NK-92 treated with Interleukin-12 subunit alpha and Interleukin-12 subunit beta, amount 100 ng/mL, for 24 hours (cell line): ENCODE results near the gene PLK4.
A peak's percentile ranks its signal among the peaks of the same experiment; 100 is the strongest.
"Not testable (repeated sequence)": the region's sequence is repeated elsewhere in the genome, so short reads cannot be mapped to it uniquely, and the experiment has no call there.

Source experiments
- DNase-seq: peaks from one replicate; lab custom pipeline; 2025; lab: John Stamatoyannopoulos, UW

PLK4 gene

GRCh38 chr4:127880763-127881562 is at the start of gene PLK4:
Gene PLK4, plus strand, starts transcription at chr4:127880893. Its CDS starts 242 bp downstream, at chr4:127881135.
- peak; percentile 88 for DNase-seq

DNA sequence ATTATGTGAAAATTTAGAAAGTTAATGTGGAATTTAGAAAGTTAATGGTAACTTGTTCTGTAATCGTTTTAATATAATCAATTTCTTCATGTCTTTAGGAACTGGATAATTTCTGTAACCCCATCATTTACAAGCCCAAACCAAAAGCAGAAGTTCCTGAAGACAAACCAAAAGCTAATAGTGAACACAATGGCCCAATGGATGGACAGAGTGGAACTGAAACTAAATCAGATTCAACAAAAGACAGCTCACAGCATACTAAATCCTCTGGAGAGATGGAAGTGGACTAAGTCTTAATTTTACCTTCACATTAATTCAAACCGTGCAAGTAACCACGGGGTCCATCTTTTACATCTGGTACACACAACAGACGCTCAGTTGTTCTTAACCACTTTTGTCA is 48.1 kb upstream of the PLK4 start:
- no peak for DNase-seq

DNA sequence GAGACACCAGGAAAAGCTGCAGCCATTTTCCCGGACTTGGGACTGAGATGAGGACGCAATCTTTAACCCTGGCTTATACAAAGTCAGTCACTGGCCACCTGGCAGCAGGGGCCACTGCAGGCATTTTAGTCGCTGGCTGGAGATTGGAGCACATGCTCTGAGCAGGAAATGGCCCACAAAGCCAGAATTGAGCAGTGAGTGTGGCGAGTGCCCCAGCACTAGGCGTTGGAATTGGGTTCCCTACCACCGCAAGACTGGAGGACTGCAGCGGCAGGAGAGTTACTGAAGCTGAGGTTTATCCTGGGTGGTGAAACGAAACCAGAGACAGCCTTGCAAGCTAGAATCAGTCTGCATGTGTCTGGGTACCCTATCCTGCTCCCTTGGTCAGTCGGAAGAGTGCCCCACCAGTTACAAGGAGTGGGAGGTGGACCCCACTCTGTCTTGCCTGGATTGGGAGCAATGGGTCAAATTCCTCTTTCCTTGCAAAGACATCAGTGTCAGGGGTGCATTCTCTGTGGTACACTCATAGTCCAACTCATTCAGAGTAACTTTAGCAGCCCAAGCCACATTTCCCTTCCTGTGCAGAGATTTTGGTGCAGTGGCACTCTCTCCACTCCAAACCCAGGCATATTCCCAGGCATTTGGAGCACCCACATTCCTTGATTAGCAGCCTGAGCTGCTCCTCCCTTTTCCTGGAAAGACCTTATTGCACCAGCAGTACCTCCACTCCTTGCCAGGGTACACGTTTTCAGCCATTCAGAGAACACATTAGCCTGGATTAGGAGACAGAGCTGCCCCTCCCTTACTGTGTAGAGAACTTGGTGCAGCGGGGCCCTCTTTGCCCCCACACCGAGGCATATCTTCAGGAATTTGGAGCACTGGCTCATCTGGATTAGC is 36.7 kb upstream of the PLK4 start:
- no peak for DNase-seq

- no peak for DNase-seq
These were observed 36.0 kb upstream of the PLK4 start for GRCh38 chr4:127844601-127845116.

GRCh38 chr4:127846061-127846460 is 34.6 kb upstream of the PLK4 start:
- no peak for DNase-seq

GRCh38 chr4:127846765-127847164 is 33.9 kb upstream of the PLK4 start:
- no peak for DNase-seq

DNA sequence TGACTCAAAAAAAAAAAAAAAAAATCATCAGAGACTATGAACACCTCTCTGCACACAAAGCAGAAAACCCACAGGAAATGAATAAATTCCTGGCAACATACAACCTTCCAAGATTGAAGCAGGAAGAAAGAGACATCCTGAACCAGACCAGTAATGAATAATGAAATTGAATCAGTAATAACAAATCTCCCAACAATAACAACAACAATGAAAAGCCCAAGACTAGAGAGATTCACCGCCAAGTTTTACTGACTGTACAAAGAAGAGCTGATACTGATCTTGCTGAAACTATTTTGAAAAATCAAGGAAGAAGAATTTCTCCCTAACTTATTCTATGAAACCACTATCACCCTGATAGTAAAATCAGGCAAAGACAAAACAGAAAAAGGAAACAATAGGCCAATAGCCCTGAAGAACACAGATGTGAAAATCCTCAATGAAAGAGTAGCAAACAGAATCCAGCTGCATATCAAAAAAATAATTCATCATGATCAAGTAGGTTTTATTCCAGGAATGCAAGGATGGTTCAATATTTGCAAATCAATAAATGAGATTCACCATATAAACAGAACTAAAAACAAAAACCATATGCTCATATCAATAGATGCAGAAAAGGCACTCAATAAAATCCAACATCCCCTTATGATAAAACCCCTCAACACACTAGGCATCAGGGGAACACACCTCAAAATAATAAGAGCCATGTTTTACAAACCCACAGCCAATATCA is 31.0 kb upstream of the PLK4 start:
- no peak for DNase-seq

- DNase-seq: no peak
These were observed 28.0 kb upstream of the PLK4 start for GRCh38 chr4:127852661-127853060.

- no peak for DNase-seq
These were observed 24.4 kb upstream of the PLK4 start for GRCh38 chr4:127856196-127856812.

- DNase-seq: no peak
These were observed 23.8 kb upstream of the PLK4 start for GRCh38 chr4:127856813-127857447.

DNA sequence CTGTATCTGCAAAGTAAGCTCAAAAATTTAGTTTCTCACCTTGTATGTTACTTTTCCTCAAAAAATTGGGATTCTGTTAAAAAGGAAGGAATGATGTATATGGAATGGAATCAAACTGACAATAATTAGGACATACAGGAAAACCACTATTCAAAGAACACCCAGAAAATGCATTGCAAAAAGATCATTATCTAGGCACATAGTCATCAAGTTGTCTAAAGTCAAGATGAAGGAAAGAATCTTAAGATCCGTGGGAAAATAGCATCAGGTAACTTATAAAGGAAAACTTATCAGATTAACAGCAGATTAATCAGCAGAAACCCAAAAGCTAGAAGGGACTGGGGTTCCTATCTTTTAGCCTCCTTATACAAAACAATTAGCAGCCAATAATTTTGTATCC is 23.1 kb upstream of the PLK4 start:
- DNase-seq: no peak

DNA sequence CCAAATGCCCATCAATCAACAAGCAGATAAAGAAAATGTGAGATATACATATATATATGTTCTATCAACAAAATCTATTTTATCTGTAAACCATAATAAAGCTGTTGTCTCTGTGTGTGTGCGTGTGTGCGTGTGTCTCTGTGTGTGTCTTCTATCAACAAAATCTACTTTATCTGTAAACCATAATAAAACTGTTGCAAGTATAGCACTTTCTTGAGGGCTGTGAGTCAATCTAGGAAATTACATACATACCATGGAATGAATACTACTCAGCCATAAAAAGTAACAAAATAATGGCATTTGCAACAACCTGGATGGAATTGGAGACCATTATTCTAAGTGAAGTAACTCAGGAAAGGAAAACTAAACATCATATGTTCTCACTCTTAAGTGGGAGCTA is 12.5 kb upstream of the PLK4 start:
- DNase-seq: no peak

GRCh38 chr4:127870281-127870680 is 10.4 kb upstream of the PLK4 start:
- no peak for DNase-seq

GRCh38 chr4:127870688-127871087 is 10.0 kb upstream of the PLK4 start:
- no peak for DNase-seq

- no peak for DNase-seq
These were observed 4.9 kb upstream of the PLK4 start for GRCh38 chr4:127875791-127876190.

- DNase-seq: no peak
These were observed 821 bp downstream of the PLK4 start for GRCh38 chr4:127881563-127881864.

- DNase-seq: no peak
These were observed 7.9 kb downstream of the PLK4 start for GRCh38 chr4:127888559-127888958.

DNA sequence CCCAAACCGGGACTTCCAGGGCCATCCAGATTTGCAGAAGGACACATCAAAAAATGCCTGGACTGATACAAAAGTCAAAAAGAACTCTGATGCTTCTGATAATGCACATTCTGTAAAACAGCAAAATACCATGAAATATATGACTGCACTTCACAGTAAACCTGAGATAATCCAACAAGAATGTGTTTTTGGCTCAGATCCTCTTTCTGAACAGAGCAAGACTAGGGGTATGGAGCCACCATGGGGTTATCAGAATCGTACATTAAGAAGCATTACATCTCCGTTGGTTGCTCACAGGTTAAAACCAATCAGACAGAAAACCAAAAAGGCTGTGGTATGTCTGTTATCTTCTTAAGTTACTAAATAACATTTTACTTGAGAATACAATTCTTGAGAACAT is 9.2 kb downstream of the PLK4 start:
- no peak for DNase-seq

DNA sequence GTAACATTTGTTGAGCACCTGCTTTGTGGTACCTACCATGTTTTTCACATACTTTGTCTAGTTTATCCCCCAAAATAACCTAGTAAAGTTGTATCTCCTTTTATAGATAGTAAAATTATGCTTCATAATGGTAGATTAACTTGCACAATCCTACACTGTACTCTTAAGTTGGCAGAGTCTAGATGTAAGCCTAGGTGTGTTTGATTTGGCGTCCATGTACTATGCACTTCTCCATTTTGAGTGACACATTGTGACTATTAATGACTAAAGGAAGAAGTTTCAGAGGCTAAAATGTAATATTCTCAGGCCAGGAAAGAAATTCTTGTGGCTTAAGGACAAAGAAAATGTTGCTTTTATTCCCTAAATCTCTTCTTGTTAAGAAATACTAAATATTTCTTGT is 15.4 kb downstream of the PLK4 start:
- DNase-seq: no peak

- no peak for DNase-seq
These were observed 15.8 kb downstream of the PLK4 start for GRCh38 chr4:127896528-127896927.

DNA sequence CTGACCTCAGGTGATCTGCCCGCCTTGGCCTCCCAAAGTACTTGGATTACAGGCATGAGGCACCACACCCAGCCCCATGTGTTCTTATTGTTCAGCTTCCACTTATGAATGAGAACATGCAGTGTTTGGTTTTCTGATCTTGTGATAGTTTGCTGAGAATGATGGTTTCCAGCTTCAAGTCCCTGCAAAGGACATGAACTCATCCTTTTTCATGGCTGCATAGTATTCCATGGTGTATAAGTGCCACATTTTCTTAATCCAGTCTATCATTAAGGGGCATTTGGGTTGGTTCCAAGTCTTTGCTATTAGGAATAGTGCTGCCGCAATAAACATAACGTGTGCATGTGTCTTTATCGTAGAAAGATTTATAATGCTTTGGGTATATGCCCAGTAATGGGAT is 19.0 kb downstream of the PLK4 start:
- not testable (repeated sequence) for DNase-seq

DNA sequence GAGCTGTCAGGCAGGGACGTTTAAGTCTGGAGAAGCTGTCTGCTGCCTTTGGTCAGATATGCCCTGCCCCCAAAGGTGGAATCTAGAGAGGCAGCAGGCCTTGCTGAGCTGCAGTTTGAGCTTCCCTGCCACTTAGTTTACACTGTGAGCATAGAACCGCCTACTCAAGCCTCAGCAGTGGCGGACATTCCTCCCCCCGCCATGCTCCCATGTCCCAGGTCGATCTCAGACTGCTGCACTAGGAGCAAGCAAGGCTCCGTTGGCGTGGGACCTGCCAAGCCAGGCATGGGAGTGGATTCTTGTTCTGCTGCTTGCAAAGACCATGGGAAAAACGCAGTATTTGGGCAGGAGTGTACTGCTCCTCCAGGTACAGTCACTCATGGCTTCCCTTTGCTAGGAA is 24.3 kb downstream of the PLK4 start:
- DNase-seq: no peak
